NCI-H446 treated with DMSO at 0.1 percent for 48 hours (cell line): ENCODE results near the gene DTYMK.
"Not testable (repeated sequence)": the region's sequence is repeated elsewhere in the genome, so short reads cannot be mapped to it uniquely, and the experiment has no call there.

Source experiments
- DNase-seq: peaks from one replicate; lab custom pipeline; 2025; lab: John Stamatoyannopoulos, UW

Gene DTYMK, protein sequence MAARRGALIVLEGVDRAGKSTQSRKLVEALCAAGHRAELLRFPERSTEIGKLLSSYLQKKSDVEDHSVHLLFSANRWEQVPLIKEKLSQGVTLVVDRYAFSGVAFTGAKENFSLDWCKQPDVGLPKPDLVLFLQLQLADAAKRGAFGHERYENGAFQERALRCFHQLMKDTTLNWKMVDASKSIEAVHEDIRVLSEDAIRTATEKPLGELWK

GRCh38 chr2:241686650-241687425 lies at the start of gene DTYMK:
DTYMK (minus strand) TSS chr2:241686815; CDS start chr2:241686783, 32 bp downstream.
- DNase-seq = peak; percentile 89

DNA sequence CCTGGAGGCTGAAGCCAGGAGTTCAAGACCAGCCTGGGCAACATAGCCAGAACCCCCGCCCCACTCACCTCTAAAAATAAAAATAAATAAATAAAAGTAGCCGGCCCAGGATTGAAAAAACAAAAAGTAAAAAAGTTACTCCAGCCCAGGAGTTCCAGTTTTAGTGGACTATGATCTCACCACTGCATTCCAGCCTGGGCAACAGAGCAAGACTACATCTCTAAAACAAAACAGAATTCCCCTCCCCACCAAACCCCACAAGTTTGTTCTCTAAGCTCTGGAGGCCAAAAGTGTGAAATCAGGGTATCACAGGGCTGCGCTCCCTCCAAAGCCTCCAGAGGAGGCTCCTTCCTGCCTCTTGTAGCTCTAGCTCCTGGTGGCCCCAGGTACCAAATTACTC lies 49.5 kb upstream of the DTYMK start:
- no peak for DNase-seq

DNA sequence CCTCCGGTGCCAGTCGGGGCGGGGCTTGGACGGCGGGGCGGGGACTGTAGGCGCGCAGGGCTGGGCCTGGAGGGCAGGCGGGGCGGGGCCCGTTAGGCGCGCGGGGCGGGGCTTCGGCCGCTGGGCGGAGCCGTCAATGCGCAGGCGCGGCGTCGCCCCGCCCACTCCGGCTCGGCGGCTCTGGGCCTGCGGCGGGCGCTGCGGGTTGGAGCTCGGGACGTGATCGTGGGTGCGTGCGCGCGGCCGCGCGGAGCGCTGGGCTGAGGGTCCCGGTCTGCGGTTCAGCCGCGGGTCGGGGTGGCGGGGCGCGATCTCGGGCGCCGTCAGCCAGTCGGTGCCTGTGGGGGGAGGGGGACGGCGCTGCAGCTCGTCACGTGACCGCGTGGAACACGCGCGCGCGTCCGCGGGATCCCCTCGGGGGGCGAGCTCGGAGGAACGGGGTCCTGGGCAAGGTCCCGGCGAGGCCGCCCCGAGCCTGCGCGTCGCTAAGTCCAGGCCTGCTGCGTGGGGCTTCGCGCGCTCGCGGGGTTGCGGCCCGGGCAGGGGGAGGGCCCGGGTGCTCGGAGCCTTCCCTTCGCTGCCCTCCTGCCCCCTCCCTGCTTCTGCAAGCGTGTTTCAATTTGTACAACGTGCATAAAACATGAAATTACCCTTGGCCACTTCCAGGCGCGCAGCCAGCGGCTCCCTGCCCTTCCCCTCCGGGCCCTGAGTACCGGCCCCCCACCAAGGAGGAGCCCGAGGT lies 48.0 kb upstream of the DTYMK start, which contains the start of gene D2HGDH:
Gene D2HGDH, plus strand, starts transcription at position 164 of the 742 bp plus-strand sequence. CDS start 595 bp downstream, outside the sequence.
- DNase-seq = peak; percentile 27

GRCh38 chr2:241734208-241734466 lies 47.5 kb upstream of the DTYMK start:
- DNase-seq = no peak

DNA sequence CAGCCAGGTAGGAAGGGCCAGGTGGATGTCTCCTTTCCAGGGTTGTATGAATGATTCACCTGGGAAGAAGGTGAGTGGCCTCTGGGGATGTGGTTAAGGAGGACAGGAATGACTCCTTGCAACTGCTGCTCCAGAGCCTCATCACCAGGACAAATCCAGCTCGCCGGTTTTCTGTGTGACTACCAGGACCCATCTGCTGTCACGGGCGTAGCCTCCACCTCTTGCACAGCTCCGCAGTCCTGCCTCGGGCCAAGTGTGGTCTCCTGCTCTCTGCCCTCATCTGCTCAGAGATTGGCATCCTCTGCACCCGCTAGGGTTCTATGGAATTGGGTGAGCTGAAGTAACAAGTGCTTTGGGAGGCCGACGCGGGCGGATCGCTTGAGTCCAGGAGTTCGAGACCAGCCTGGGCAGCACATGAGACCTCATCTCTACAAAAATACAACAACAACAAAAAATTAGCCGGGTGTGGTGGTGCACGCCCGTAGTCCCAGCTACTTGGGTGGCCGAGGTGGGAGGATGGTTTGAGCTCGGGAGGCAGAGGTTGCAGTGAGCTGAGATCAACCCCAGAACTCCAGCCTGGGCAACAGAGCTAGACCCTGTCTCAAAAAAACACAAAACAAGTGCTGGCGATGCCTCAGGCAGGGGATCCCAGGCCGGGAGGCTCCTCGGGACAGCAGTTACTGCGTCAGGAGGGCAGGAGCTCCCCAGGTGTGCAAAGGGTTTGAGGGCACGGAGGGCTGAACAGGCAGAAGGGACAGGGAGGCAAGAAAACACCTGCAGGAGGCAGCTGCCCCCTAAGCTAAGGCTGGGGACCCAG lies 47.0 kb upstream of the DTYMK start:
- DNase-seq = no peak

- DNase-seq = not testable (repeated sequence)
These were observed 46.0 kb upstream of the DTYMK start for GRCh38 chr2:241732513-241733186.

- DNase-seq = no peak
These were observed 44.2 kb upstream of the DTYMK start for GRCh38 chr2:241730671-241731293.

- no peak for DNase-seq
These were observed 43.3 kb upstream of the DTYMK start for GRCh38 chr2:241729868-241730267.

- DNase-seq = no peak
These were observed 42.0 kb upstream of the DTYMK start for GRCh38 chr2:241728627-241729026.

DNA sequence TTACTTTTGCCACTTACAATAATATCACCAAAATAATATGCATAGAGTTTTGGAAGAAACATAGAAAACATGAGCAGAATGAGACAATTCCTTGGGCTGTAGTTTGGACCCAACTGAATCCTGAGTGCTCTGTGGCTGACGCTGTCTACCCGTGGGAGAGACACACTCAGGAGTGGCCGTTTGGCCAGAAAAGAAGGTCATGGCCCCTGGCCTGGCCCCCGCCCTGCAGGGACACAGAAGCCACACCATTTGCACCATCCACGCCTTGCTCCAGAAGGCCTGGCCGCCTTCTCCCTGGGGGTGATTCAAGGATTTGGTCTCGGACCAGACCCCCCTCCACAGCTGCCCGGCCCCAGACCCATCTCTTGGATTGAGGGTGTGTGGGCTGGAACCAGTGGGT lies 41.4 kb upstream of the DTYMK start:
- no peak for DNase-seq

DNA sequence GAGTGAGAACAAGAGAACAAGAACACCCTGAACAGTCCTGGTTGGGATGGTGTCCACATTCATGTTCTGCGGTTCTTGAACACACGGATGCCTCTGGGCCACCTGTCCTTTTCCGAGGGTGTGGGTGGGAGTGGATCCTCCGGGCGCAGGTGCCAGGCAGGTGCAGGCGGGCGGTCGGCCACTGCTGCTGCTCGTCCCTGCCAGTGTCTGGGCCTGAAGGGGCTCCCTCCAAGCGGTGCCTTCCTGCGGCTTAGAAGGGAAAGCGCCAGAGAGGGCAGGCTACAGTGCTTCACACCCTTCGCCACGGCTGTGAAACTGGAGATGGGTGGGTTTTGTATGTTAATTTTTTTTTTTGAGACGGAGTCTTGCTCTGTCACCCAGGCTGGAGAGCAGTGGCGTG lies 39.8 kb upstream of the DTYMK start:
- no peak for DNase-seq

DNA sequence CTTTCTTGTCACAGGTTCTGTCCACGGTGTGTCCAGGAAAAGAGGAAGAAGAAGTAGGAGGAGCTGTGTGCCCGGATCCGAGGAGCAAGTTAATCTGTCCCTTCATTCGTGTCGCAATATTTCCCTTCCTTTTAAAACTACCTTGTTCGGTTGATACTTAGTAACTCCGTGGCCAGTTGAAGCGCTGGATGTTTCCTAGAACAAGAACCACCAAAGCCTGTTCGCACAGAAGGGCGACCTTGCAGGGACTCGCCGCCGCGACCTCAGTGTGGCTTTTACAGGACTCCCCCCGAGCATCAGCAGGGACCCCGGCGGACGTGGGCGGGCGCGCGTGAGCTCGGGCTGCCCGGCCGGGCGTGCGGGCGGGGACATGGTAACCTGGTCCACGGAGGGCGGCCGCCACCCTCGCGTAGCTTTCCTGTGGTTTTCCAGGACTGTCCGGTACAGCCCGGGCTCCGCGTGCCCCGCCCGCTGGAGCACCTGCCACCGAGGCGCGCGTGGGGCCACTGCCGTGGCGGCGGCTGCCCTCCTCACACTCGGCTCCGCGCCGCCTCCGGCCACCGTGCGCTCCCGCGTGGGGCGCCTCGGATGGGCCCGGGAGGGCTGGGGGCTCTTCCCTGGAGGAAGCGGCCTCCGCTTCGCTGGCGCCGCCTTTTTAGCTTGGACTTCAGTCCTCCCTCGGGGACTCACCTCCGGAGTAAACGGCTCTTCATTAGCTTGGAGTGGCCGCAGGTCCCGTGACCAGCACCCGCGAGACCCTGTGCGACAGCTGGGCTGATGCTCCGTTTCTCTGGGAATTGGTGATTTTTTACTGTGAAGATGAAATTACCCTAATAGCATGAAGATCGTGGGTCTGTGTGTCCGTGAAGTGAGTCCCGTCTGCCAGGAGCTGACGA lies 38.6 kb upstream of the DTYMK start:
- no peak for DNase-seq

- DNase-seq = no peak
These were observed 37.8 kb upstream of the DTYMK start for GRCh38 chr2:241724259-241724974.

DNA sequence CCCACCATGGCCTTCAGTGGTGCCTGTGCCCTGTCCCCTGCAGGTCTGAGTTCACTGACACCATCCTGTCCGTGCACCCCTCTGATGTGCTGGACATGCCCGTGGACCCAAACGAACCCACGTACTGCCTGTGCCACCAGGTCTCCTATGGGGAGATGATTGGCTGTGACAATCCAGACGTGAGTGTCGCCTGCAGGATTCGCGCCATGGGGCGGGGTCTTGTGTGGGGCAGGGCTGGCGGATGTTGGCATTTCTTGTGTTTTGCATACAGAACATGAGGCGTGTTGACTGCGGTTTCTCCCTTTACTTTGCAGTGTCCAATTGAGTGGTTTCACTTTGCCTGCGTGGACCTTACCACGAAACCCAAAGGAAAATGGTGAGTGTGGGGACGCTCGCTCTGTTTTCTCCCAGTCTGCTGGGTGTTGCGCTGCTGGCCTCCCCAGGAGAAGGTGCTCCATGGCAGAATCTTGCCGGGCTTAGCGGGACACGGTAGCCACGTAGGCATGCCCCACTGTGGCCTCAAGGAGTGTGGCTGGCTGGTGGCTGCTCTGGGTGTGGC lies 36.4 kb upstream of the DTYMK start:
- no peak for DNase-seq

- no peak for DNase-seq
These were observed 35.2 kb upstream of the DTYMK start for GRCh38 chr2:241721852-241722251.

DNA sequence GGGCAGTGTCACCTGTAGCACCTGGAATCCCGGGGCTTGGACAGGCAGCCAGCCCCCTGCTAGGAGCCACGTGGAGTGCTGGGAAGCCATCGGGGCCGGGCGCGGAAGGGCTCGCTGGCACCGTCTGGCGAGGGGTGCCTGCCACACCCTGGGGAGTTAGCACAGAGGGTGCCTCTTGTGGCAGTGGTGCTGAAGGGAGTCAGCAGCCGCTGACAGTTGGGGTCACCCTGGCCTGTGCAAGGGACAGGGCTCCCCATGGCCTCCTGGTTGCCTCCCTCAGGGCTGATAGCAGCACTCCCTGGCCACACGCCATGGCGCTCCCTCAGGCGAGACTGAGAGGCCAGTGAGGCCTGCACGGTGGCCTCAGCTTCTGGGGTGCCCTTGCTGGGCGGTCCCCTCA lies 33.9 kb upstream of the DTYMK start:
- no peak for DNase-seq

- DNase-seq = no peak
These were observed 33.5 kb upstream of the DTYMK start for GRCh38 chr2:241720099-241720498.

DNA sequence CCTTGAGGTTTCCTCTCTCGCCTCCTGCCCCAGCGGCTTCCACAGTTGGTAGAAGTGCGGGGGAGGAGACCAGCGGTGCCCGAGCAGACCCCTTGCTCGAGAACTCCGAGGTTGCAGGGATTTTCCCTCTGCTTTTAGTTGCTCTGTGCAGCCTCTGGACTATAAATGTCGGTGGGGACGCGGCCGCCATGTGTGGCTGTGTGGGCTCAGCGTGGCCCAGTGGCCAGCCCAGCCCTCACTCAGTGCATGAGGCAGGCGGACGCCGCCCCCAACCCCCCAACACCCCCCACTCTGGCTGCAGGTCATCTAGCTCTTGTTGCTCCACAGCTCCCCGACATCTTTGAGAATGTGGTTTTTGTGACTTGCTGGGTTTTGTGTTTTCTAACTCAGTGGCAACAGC lies 32.5 kb upstream of the DTYMK start:
- no peak for DNase-seq

DNA sequence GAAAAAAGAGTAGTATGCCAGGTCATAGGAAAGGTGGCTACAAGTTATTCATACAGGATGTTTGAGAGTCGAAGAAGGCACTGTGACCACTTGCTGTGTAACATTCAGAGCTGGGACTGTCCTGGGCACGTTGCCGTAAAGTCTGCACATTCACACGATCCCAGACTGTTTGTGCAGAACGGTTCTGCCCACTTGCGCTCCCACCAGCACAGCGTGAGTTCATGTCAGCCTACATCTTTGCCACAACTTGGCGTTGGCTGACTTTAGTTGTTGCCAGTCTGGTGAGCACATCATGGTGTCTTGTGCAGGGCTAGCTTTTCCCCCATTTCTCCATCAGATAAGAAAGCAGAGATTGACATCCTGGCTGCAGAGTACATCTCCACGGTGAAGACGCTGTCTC lies 22.3 kb upstream of the DTYMK start:
- no peak for DNase-seq
